HFFc6 (cell line): Measurements from ENCODE around the gene THUMPD2. TPM values are rescaled to one million over a fixed set of nuclear protein-coding genes. Genes with fewer than 3 reads are reported as not detected.

Experiments used
- DNase-seq: peaks from one replicate; pipeline ENCODE4 v3.0.0-alpha.2; 2018
- H3K27ac Mint-ChIP-seq: 2 replicates; pipeline ENCODE4 v1.8.0; 2020; ENCODE audit warnings: mild to moderate bottlenecking, mixed read lengths
- H3K27me3 Mint-ChIP-seq: 2 replicates; pipeline ENCODE4 v1.8.0; 2021; ENCODE audit warnings: mild to moderate bottlenecking, moderate library complexity, mixed read lengths; ENCODE audit not compliant: insufficient read depth
- H3K36me3 Mint-ChIP-seq: 2 replicates; pipeline ENCODE4 v1.8.0; 2021; ENCODE audit warnings: low read depth, mixed read lengths
- H3K4me1 Mint-ChIP-seq: 2 replicates; pipeline ENCODE4 v1.8.0; 2020; ENCODE audit warnings: low read depth, mixed read lengths
- H3K4me3 Mint-ChIP-seq: 2 replicates; pipeline ENCODE4 v1.8.0; 2020; ENCODE audit warnings: mild to moderate bottlenecking, moderate library complexity, mixed read lengths
- H3K9me3 Mint-ChIP-seq: 2 replicates; pipeline ENCODE4 v1.8.0; 2020; ENCODE audit warnings: mild to moderate bottlenecking, mixed read lengths
- total RNA-seq, 6 experiments: library from RNA; stranded (reverse); fragmentation: NEBNext Ultra II Directional; extraction: Animal tissue kit (Norgen Biotek cat#: 25700); gene quantifications; 2 replicates in 1 of 6; 3 replicates in 5 of 6; pipeline ENCODE4 v1.2.3, GENCODE V29; 2021
- TF ChIP-seq, protein P1 (sequence below): fragments of 200-600 bp; sonication (generic); IDR thresholded peaks from 2 replicates; pipeline ENCODE4 v1.5.0; 2021; ENCODE audit warnings: antibody characterized with exemption, mild to moderate bottlenecking

The THUMPD2 gene
- total RNA-seq, 6 experiments from 2014 or later = 5.2 to 7.1 (median 6.1) TPM

DNA sequence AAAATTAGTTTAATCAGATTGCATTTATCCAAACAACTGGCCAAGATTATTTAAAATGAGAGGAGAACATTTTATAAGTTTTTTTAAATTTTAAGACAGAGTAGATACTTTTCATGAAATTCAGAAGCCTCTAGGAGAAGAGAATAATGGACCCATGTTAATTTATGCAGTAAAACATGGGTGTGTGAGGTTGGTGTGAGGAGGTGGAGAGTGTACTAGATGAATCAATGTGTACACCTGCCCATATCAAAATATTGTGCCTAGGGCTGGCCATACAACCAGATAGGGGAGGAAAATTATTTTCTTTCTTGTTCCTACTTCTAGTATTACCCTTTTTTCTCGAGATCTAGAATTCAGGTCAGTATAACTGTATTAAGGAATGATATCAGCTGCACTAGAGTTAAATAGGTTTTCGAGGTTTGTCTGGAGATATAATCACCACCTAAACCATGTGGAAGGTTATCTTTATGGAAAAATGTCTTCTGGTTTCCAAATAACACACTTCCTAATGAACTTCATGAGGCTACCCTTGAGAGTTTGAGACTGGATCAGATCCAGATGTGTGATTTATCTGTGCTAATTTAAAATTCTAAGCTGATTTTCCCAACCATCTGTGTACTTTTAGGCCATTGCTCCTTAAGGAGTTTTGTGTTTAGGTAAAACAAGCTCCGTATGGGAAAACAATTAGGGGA lies 75.7 kb downstream of the THUMPD2 start:
- Mint-ChIP-seq H3K27me3 (peaks cover 2% of the 10 kb centered on the region), H3K4me1 (peaks cover 4% of the 10 kb centered on the region; the same call in 1 of the 2 replicates), H3K27ac (no peak overlapping the region), H3K4me3 (no peak overlapping the region), H3K9me3 (peaks cover 27% of the 10 kb centered on the region), H3K36me3 (peaks cover 22% of the 10 kb centered on the region)
- TF ChIP-seq, protein P1, sequence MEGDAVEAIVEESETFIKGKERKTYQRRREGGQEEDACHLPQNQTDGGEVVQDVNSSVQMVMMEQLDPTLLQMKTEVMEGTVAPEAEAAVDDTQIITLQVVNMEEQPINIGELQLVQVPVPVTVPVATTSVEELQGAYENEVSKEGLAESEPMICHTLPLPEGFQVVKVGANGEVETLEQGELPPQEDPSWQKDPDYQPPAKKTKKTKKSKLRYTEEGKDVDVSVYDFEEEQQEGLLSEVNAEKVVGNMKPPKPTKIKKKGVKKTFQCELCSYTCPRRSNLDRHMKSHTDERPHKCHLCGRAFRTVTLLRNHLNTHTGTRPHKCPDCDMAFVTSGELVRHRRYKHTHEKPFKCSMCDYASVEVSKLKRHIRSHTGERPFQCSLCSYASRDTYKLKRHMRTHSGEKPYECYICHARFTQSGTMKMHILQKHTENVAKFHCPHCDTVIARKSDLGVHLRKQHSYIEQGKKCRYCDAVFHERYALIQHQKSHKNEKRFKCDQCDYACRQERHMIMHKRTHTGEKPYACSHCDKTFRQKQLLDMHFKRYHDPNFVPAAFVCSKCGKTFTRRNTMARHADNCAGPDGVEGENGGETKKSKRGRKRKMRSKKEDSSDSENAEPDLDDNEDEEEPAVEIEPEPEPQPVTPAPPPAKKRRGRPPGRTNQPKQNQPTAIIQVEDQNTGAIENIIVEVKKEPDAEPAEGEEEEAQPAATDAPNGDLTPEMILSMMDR = no peak
- no peak for DNase-seq

DNA sequence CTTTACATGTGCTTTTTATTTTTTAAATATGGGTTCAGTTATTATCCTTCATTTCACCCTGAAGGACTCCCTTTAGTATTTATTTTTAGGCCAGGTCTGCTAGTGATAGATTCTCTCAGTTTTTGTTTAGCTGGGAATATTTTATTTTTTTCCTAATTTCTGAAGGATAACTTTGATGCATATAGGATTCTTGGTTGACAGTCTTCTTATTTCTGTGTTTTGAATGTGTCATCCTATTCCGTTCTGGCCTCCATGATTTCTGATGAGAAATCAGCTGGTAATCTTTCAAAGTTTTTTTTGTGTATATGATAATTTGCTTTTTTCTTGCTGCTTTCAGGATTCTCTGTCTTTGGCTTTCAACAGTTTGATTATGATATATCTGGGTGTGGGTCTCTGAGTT lies 77.9 kb downstream of the THUMPD2 start:
- Mint-ChIP-seq H3K9me3 (peaks cover 24% of the 10 kb centered on the region), H3K4me1 (peaks cover 22% of the 10 kb centered on the region), H3K4me3 (no peak overlapping the region), H3K27me3 (peaks cover 2% of the 10 kb centered on the region; the same call in 1 of the 2 replicates), H3K36me3 (peaks cover 17% of the 10 kb centered on the region), H3K27ac (no peak overlapping the region)
- TF ChIP-seq, protein P1 = no peak
- no peak for DNase-seq

DNA sequence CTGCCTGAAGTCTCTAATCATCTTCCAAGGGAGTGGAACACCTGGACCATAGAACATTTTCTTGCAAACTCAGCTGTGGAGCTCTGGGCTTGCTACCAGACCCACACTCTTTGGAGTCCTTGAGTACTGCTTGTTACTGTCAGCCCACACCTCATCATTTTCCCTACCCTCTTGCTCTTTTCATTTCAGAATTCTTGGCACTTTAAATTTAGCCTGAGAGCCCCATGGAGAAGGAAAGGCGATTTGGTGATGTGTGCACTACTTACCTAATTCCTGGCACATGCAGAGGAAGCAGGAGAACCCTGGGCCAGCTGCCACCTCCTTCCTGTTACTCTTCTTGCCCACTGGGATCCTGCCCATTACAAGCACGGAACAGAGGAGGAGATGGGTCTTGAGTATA lies 81.6 kb downstream of the THUMPD2 start:
- Mint-ChIP-seq H3K4me3 (no peak overlapping the region), H3K4me1 (peaks cover 34% of the 10 kb centered on the region), H3K27me3 (no peaks in the 10 kb centered on the region; the same call in 1 of the 2 replicates), H3K27ac (no peak overlapping the region), H3K9me3 (peaks cover 23% of the 10 kb centered on the region), H3K36me3 (peaks cover 17% of the 10 kb centered on the region)
- TF ChIP-seq, protein P1 = no peak
- no peak for DNase-seq

GRCh38 chr2:39696838-39697237 lies 82.2 kb downstream of the THUMPD2 start:
- H3K27me3 Mint-ChIP-seq = no peaks in the 10 kb centered on the region; the same call in 1 of the 2 replicates
- no peak overlapping the region for H3K4me3 Mint-ChIP-seq
- H3K4me1 Mint-ChIP-seq = peaks cover 34% of the 10 kb centered on the region
- H3K36me3 Mint-ChIP-seq = peaks cover 11% of the 10 kb centered on the region
- peaks cover 17% of the 10 kb centered on the region for H3K9me3 Mint-ChIP-seq
- TF ChIP-seq, protein P1 = peak; percentile 79
- DNase-seq = peak; percentile 59
- H3K27ac Mint-ChIP-seq = peak overlapping the region; percentile 60

GRCh38 chr2:39696101-39696553 lies 82.9 kb downstream of the THUMPD2 start:
- Mint-ChIP-seq H3K36me3 (peaks cover 4% of the 10 kb centered on the region), H3K9me3 (peaks cover 10% of the 10 kb centered on the region), H3K27ac (peak overlapping the region; percentile 60), H3K27me3 (no peaks in the 10 kb centered on the region; the same call in 1 of the 2 replicates), H3K4me1 (peaks cover 34% of the 10 kb centered on the region), H3K4me3 (no peak overlapping the region)
- TF ChIP-seq, protein P1 = no peak
- DNase-seq = peak; percentile 54
